Measurements from ENCODE around the gene PMEL. TPM values are rescaled to one million over a fixed set of nuclear protein-coding genes. Genes with fewer than 3 reads are reported as not detected.

The PMEL gene
- total RNA-seq, 2 donors from 2014 or later, result 0.67 to 1.1 TPM

GRCh38 chr12:55963760-55964159, 2.1 kb downstream of the PMEL start:
- Histone ChIP-seq H3K27me3 (no peaks in the 10 kb centered on the region), H3K4me1 (peaks cover 0 to 17% of the 10 kb centered on the region in 2 donors), H3K9me3 (no peaks in the 10 kb centered on the region), H3K27ac (no peak overlapping the region), H3K36me3 (no peaks in the 10 kb centered on the region), H3K4me3 (no peak overlapping the region)
- no peak for DNase-seq (ENCODE audit: low spot score)
- no peak for TF ChIP-seq CTCF (IDR thresholded peaks at IDR 0.05)

GRCh38 chr12:55957106-55957859, 8.6 kb downstream of the PMEL start:
- Histone ChIP-seq H3K27me3 (no peaks in the 10 kb centered on the region), H3K27ac (no peak overlapping the region), H3K9me3 (no peaks in the 10 kb centered on the region), H3K4me1 (no peaks in the 10 kb centered on the region), H3K36me3 (peaks cover 5% of the 10 kb centered on the region), H3K4me3 (no peak overlapping the region)
- no peak for DNase-seq (ENCODE audit: low spot score)
- TF ChIP-seq CTCF (IDR thresholded peaks at IDR 0.05), result no peak

- no peak for TF ChIP-seq CTCF (IDR thresholded peaks at IDR 0.05)
- Histone ChIP-seq H3K36me3 (peaks cover 18% of the 10 kb centered on the region), H3K4me1 (no peaks in the 10 kb centered on the region), H3K9me3 (no peaks in the 10 kb centered on the region), H3K27ac (no peak overlapping the region), H3K4me3 (no peak overlapping the region), H3K27me3 (no peaks in the 10 kb centered on the region)
- no peak for DNase-seq (ENCODE audit: low spot score)
Observed at GRCh38 chr12:55955800-55956508, 9.9 kb downstream of the PMEL start.

- Histone ChIP-seq H3K9me3 (no peaks in the 10 kb centered on the region), H3K4me1 (no peaks in the 10 kb centered on the region), H3K27me3 (no peaks in the 10 kb centered on the region), H3K27ac (no peak overlapping the region), H3K36me3 (peaks cover 18% of the 10 kb centered on the region), H3K4me3 (no peak overlapping the region)
- no peak for TF ChIP-seq CTCF (IDR thresholded peaks at IDR 0.05)
- no peak for DNase-seq (ENCODE audit: low spot score)
Observed at GRCh38 chr12:55955344-55955743, 10.5 kb downstream of the PMEL start.

- Histone ChIP-seq H3K27me3 (no peaks in the 10 kb centered on the region), H3K27ac (no peak overlapping the region), H3K4me3 (no peak overlapping the region), H3K36me3 (peaks cover 9% of the 10 kb centered on the region), H3K4me1 (no peaks in the 10 kb centered on the region), H3K9me3 (no peaks in the 10 kb centered on the region)
- no peak for DNase-seq (ENCODE audit: low spot score)
- TF ChIP-seq CTCF (IDR thresholded peaks at IDR 0.05), result no peak
Observed at GRCh38 chr12:55946553-55946952, 19.3 kb downstream of the PMEL start.

Measured in right atrium auricular region (tissue), 2 donors.